Mucosa of descending colon (tissue), 3 donors: ENCODE results near the gene GFY. TPM values are rescaled to one million over a fixed set of nuclear protein-coding genes. Genes with fewer than 3 reads are reported as not detected.
A peak's percentile ranks its signal among the peaks of the same experiment; 100 is the strongest.

Experiments used
- ATAC-seq: fragments of 200-7000 bp; cut with Tn5 transposase; one replicate; pipeline ENCODE4 v1.9.1; 2020; ENCODE audit warnings: mild to moderate bottlenecking, moderate library complexity
- DNase-seq, 3 donors: peaks; one replicate each; pipeline ENCODE4 v3.0.0-alpha.2; 2020
- H3K36me3 ChIP-seq: fragments of 200-600 bp; one replicate; pipeline ENCODE4 v1.8.0; 2021; ENCODE audit warnings: low read depth, mild to moderate bottlenecking
- H3K4me1 ChIP-seq: fragments of 200-600 bp; one replicate; pipeline ENCODE4 v1.8.0; 2021; ENCODE audit warnings: low read depth, mild to moderate bottlenecking
- H3K4me3 ChIP-seq: fragments of 200-600 bp; one replicate; pipeline ENCODE4 v1.8.0; 2021; ENCODE audit warnings: mild to moderate bottlenecking
- H3K9me3 ChIP-seq: fragments of 200-600 bp; one replicate; pipeline ENCODE4 v1.8.0; 2021; ENCODE audit warnings: mild to moderate bottlenecking
- CTCF ChIP-seq: fragments of 200-600 bp; IDR thresholded peaks from one replicate; pipeline ENCODE4 v1.8.0; 2022; ENCODE audit warnings: antibody characterized with exemption, mild to moderate bottlenecking
- intact Hi-C, 2 donors: fragments of 100-400 bp; cut with DNase I in 1 of 2; cut with micrococcal nuclease in 1 of 2; formaldehyde crosslinking; loops; one replicate each; pipeline versions ENCODE4 v1.11.0 to v1.11.1; 2022; cut with DNase I, micrococcal nuclease
- total RNA-seq, 3 donors: library from RNA; stranded (reverse); fragmentation: NEBNext Ultra II Directional in 2 of 3; extraction: Animal tissue kit (Norgen Biotek cat#: 25700) in 2 of 3; gene quantifications; one replicate each; pipeline versions ENCODE4 v1.2.1 to v1.2.4, GENCODE V29; 2021 to 2023
- donor health status: DM: no; HTN: no; CAD: no; lungs with moderate emphysema.
- donor health status: DM: no; HTN: no; CAD: no.
- donor health status: DM: no; HTN: yes; CAD: no.

The GFY gene
- total RNA-seq, 3 donors from 2014 or later: not detected

GRCh38 chr19:49450405-49450804 lies 25.2 kb downstream of the GFY start:
- no peak overlapping the region for H3K4me3 ChIP-seq
- no peak for TF ChIP-seq CTCF
- ATAC-seq (no peak), DNase-seq (no peak)
- peaks cover 13% of the 10 kb centered on the region for H3K4me1 ChIP-seq
- intact Hi-C loops: no loop called here
- no peaks in the 10 kb centered on the region for H3K9me3 ChIP-seq
- peaks cover 5% of the 10 kb centered on the region for H3K36me3 ChIP-seq

- peak; percentile 21 for TF ChIP-seq CTCF
- Histone ChIP-seq H3K4me1 (peaks cover 13% of the 10 kb centered on the region), H3K36me3 (peaks cover 5% of the 10 kb centered on the region), H3K4me3 (peak within 1 kb of the TSS; percentile 65), H3K9me3 (no peaks in the 10 kb centered on the region)
- ATAC-seq (peak; percentile 83), DNase-seq (peak; percentile 94 to 99 (median 97))
- intact Hi-C loops: no loop called here
These were observed 26.4 kb downstream of the GFY start, which contains the start of gene PIH1D1 for GRCh38 chr19:49451430-49452181. Gene PIH1D1 (minus strand): TSS chr19:49451814. CDS start chr19:49451574, 240 bp downstream.

GRCh38 chr19:49453013-49453756 lies 28.0 kb downstream of the GFY start, which contains the start of gene ALDH16A1:
Gene ALDH16A1 (plus strand): TSS chr19:49453225. CDS start chr19:49453332, 107 bp downstream.
- TF ChIP-seq CTCF: no peak
- Histone ChIP-seq H3K4me3 (peak within 1 kb of the TSS; percentile 36), H3K36me3 (peaks cover 5% of the 10 kb centered on the region), H3K4me1 (peaks cover 18% of the 10 kb centered on the region), H3K9me3 (no peaks in the 10 kb centered on the region)
- peak; percentile 98 to 99 (median 99) for DNase-seq
- intact Hi-C loops: no loop called here
- ATAC-seq: peak; percentile 90

GRCh38 chr19:49453757-49454240 lies 28.6 kb downstream of the GFY start:
- Histone ChIP-seq H3K4me3 (peak overlapping the region; percentile 36), H3K9me3 (no peaks in the 10 kb centered on the region), H3K36me3 (peaks cover 5% of the 10 kb centered on the region), H3K4me1 (peaks cover 18% of the 10 kb centered on the region)
- intact Hi-C loops: no loop called here
- TF ChIP-seq CTCF: no peak
- ATAC-seq (no peak), DNase-seq (no peak)

GRCh38 chr19:49455773-49456172 lies 30.6 kb downstream of the GFY start:
- H3K4me3 ChIP-seq: no peak overlapping the region
- H3K36me3 ChIP-seq: peaks cover 5% of the 10 kb centered on the region
- TF ChIP-seq CTCF: no peak
- H3K9me3 ChIP-seq: no peaks in the 10 kb centered on the region
- intact Hi-C loops: no loop called here
- no peak for ATAC-seq
- no peak for DNase-seq
- peaks cover 15% of the 10 kb centered on the region for H3K4me1 ChIP-seq
